ENCODE results near the gene TBC1D24. TPM values are rescaled to one million over a fixed set of nuclear protein-coding genes. Genes with fewer than 3 reads are reported as not detected.

The TBC1D24 gene
- polyA plus RNA-seq, 3 donors, result 0.76 to 5.9 (median 2.1) TPM

DNA sequence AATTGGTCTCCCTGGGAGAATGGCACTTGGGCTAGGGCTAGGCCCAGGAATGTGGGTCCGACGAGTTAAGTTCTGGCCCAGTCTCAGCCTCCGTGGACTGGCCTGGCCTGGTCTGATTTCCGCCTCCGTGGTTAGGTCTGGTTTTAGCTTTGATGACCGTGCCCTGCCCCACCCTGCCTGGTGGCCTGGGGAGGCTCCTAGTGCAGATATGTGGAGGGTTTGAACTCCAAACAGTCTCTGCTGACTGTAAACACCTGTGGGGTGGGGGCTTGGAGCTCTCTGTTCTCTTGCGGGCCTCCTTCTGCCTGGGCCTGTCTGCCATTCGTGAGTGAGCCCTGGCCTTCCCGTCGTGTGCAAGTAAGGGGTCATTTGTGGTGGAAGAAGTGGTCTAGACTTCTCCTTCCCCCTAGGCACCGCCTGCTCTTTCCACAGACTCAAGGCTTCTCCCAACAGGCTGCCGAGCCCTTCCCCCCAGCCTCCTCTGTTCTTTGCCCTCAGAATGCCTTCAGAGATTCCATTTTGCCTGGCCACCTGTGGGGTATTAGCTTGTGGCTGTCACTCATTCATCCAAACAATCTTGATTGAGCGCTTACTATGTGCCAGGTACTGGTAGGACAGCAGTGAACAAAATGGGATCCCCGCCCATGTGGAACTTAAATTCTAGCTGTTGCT, 40.4 kb downstream of the TBC1D24 start:
- H3K27ac ChIP-seq (ENCODE audit: low read depth in 1 of 2, low read length in 2 of 2), result peak overlapping the region; percentile 96
- no peaks in the 10 kb centered on the region for H3K27me3 ChIP-seq (ENCODE audit: control insufficient read depth in 2 of 2, insufficient read depth in 2 of 2, low read length in 2 of 2)
- H3K36me3 Mint-ChIP-seq, result peaks cover 35 to 45% of the 10 kb centered on the region in 2 donors
- H3K4me1 Mint-ChIP-seq, result peaks cover 79% of the 10 kb centered on the region
- H3K4me1 ChIP-seq (ENCODE audit: control insufficient read depth in 1 of 2, insufficient read depth in 2 of 2, low read length in 2 of 2), result peaks cover 69 to 83% of the 10 kb centered on the region in 2 donors
- peaks cover 2 to 6% (median 6%) of the 10 kb centered on the region in 3 donors for H3K27me3 Mint-ChIP-seq (ENCODE audit: low read depth in 3 of 3)
- H4K20me1 ChIP-seq (ENCODE audit: insufficient read depth, low read length), result peaks cover 55% of the 10 kb centered on the region
- no peak overlapping the region for H2AFZ ChIP-seq (ENCODE audit: insufficient read depth, low read depth, low read length, poor library complexity, severe bottlenecking)
- H3K9ac ChIP-seq (ENCODE audit: insufficient read depth, low read length, poor library complexity, severe bottlenecking), result peak overlapping the region; percentile 98
- H3K9me3 ChIP-seq (replicated peaks in 1 of 2; ENCODE audit: control insufficient read depth in 1 of 2, insufficient read depth in 1 of 2, low read length in 2 of 2), result no peaks in the 10 kb centered on the region
- peak overlapping the region; percentile 73 to 100 (median 92) for H3K4me3 ChIP-seq (replicated peaks in 1 of 3; ENCODE audit: low read depth in 2 of 3, low read length in 3 of 3)
- H3K79me2 ChIP-seq (ENCODE audit: insufficient read depth, low read length), result peaks cover 79% of the 10 kb centered on the region
- peak overlapping the region; percentile 99 to 100 (median 99) for H3K27ac Mint-ChIP-seq
- DNase-seq, result peak; percentile 37 to 65 (median 53)
- intact Hi-C loops (cut with micrococcal nuclease), result no loop called here
- WGBS (ENCODE audit: insufficient coverage), result 21% methylated on average over 7 of the region's 14 CpGs
- H3K4me2 ChIP-seq (replicated peaks; ENCODE audit: extremely low read depth, low read length, poor library complexity, severe bottlenecking), result peak overlapping the region; percentile 99
- peak overlapping the region; percentile 98 to 99 for H3K4me3 Mint-ChIP-seq
- peaks cover 8 to 14% of the 10 kb centered on the region in 2 donors for H3K36me3 ChIP-seq (replicated peaks in 1 of 2; ENCODE audit: control insufficient read depth in 1 of 2, insufficient read depth in 2 of 2, low read length in 2 of 2)
- TF ChIP-seq, protein P1, sequence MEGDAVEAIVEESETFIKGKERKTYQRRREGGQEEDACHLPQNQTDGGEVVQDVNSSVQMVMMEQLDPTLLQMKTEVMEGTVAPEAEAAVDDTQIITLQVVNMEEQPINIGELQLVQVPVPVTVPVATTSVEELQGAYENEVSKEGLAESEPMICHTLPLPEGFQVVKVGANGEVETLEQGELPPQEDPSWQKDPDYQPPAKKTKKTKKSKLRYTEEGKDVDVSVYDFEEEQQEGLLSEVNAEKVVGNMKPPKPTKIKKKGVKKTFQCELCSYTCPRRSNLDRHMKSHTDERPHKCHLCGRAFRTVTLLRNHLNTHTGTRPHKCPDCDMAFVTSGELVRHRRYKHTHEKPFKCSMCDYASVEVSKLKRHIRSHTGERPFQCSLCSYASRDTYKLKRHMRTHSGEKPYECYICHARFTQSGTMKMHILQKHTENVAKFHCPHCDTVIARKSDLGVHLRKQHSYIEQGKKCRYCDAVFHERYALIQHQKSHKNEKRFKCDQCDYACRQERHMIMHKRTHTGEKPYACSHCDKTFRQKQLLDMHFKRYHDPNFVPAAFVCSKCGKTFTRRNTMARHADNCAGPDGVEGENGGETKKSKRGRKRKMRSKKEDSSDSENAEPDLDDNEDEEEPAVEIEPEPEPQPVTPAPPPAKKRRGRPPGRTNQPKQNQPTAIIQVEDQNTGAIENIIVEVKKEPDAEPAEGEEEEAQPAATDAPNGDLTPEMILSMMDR (IDR thresholded peaks at IDR 0.05), result no peak
- peaks cover 0 to 8% (median 0%) of the 10 kb centered on the region in 7 donors for H3K9me3 Mint-ChIP-seq

DNA sequence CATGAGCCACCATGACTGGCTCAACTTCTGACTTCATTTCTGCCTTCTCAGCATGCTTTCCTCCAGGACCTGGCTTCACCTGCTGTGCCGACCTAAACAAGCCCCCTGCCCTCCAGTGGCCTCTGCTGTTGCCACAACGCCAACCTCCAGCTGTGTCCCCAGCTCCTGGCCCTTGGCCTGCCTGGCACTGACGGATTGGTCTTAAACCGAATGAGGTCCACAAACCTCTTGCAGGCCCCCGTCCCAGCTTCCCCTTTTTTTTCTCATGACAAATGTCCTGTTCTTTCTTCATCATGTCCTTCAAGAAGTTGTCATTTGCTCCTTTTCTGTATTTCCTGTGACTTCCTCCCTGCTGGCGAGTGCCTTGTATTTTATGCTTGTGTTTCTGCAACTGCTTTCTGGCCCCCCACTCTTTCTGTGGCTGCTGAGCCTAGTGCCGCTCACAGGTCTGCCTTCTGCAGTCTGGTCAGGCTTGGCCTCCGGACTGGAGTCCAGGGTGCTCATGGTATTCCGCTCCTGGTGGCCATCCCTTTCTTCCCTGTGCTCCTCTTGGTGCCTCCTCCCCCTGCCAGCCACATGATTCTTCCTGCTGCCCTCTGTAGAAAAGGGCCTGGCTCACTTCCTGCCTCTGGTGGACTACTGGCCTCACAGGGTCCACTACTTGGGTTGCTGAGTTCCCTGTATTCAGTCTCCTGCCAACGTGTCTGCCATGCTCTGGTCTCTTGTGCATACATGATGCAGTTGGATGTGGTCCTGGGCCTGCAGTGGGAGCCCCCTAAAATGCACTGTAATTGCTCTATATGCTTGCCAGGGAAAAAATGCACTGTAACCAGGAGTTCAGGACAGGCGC, 41.7 kb downstream of the TBC1D24 start:
- peak overlapping the region; percentile 98 for H3K9ac ChIP-seq (ENCODE audit: insufficient read depth, low read length, poor library complexity, severe bottlenecking)
- H4K20me1 ChIP-seq (ENCODE audit: insufficient read depth, low read length), result peaks cover 66% of the 10 kb centered on the region
- peak overlapping the region; percentile 99 for H3K4me2 ChIP-seq (replicated peaks; ENCODE audit: extremely low read depth, low read length, poor library complexity, severe bottlenecking)
- Mint-ChIP-seq H3K9me3 (peaks cover 0 to 5% (median 0%) of the 10 kb centered on the region in 7 donors), H3K4me1 (peaks cover 76% of the 10 kb centered on the region), H3K36me3 (peaks cover 39 to 54% of the 10 kb centered on the region in 2 donors), H3K27ac (peak overlapping the region; percentile 99 to 100 (median 99)), H3K27me3 (ENCODE audit: low read depth in 3 of 3) (peaks cover 2 to 6% (median 6%) of the 10 kb centered on the region in 3 donors), H3K4me3 (peak overlapping the region; percentile 98 to 99)
- H3K36me3 ChIP-seq (replicated peaks in 1 of 2; ENCODE audit: control insufficient read depth in 1 of 2, insufficient read depth in 2 of 2, low read length in 2 of 2), result peaks cover 8 to 14% of the 10 kb centered on the region in 2 donors
- no peak overlapping the region for H2AFZ ChIP-seq (ENCODE audit: insufficient read depth, low read depth, low read length, poor library complexity, severe bottlenecking)
- H3K4me1 ChIP-seq (ENCODE audit: control insufficient read depth in 1 of 2, insufficient read depth in 2 of 2, low read length in 2 of 2), result peaks cover 74 to 80% of the 10 kb centered on the region in 2 donors
- H3K27me3 ChIP-seq (ENCODE audit: control insufficient read depth in 2 of 2, insufficient read depth in 2 of 2, low read length in 2 of 2), result no peaks in the 10 kb centered on the region
- intact Hi-C loops (cut with micrococcal nuclease), result loop anchor here in 1 of 2 donors (1.0 kb wide), 1 partner anchor 21 kb away; no protein-coding TSS in a partner anchor
- peak; percentile 89 to 93 (median 92) for DNase-seq
- 10% methylated on average over 11 of the region's 11 CpGs for WGBS (ENCODE audit: insufficient coverage)
- TF ChIP-seq, protein P1 (IDR thresholded peaks at IDR 0.05), result no peak
- no peaks in the 10 kb centered on the region for H3K9me3 ChIP-seq (replicated peaks in 1 of 2; ENCODE audit: control insufficient read depth in 1 of 2, insufficient read depth in 1 of 2, low read length in 2 of 2)
- H3K4me3 ChIP-seq (replicated peaks in 1 of 3; ENCODE audit: low read depth in 2 of 3, low read length in 3 of 3), result peak overlapping the region; percentile 73 to 100 (median 92)
- peak overlapping the region; percentile 96 for H3K27ac ChIP-seq (ENCODE audit: low read depth in 1 of 2, low read length in 2 of 2)
- peaks cover 87% of the 10 kb centered on the region for H3K79me2 ChIP-seq (ENCODE audit: insufficient read depth, low read length)
